HFFc6 (cell line): ENCODE data around the gene COL5A2. TPM values are rescaled to one million over a fixed set of nuclear protein-coding genes. Genes with fewer than 3 reads are reported as not detected.

Experiments
- DNase-seq: peaks from one replicate; pipeline ENCODE4 v3.0.0-alpha.2; 2018
- H3K27ac Mint-ChIP-seq: 2 replicates; pipeline ENCODE4 v1.8.0; 2020; ENCODE audit warnings: mild to moderate bottlenecking, mixed read lengths
- H3K27me3 Mint-ChIP-seq: 2 replicates; pipeline ENCODE4 v1.8.0; 2021; ENCODE audit warnings: mild to moderate bottlenecking, moderate library complexity, mixed read lengths; ENCODE audit not compliant: insufficient read depth
- H3K36me3 Mint-ChIP-seq: 2 replicates; pipeline ENCODE4 v1.8.0; 2021; ENCODE audit warnings: low read depth, mixed read lengths
- H3K4me1 Mint-ChIP-seq: 2 replicates; pipeline ENCODE4 v1.8.0; 2020; ENCODE audit warnings: low read depth, mixed read lengths
- H3K4me3 Mint-ChIP-seq: 2 replicates; pipeline ENCODE4 v1.8.0; 2020; ENCODE audit warnings: mild to moderate bottlenecking, moderate library complexity, mixed read lengths
- H3K9me3 Mint-ChIP-seq: 2 replicates; pipeline ENCODE4 v1.8.0; 2020; ENCODE audit warnings: mild to moderate bottlenecking, mixed read lengths
- microRNA-seq: library from miRNA; unstranded; fragments of <30 nt; microRNA quantifications from one replicate; pipeline ENCODE4, GENCODE V29; 2019
- total RNA-seq, 6 experiments: library from RNA; stranded (reverse); fragmentation: NEBNext Ultra II Directional; extraction: Animal tissue kit (Norgen Biotek cat#: 25700); gene quantifications; 2 replicates in 1 of 6; 3 replicates in 5 of 6; pipeline ENCODE4 v1.2.3, GENCODE V29; 2021
- TF ChIP-seq, protein P1 (sequence below): fragments of 200-600 bp; sonication (generic); IDR thresholded peaks from 2 replicates; pipeline ENCODE4 v1.5.0; 2021; ENCODE audit warnings: antibody characterized with exemption, mild to moderate bottlenecking

The COL5A2 gene
- total RNA-seq, 6 experiments from 2014 or later: 265 to 388 (median 303) TPM

DNA sequence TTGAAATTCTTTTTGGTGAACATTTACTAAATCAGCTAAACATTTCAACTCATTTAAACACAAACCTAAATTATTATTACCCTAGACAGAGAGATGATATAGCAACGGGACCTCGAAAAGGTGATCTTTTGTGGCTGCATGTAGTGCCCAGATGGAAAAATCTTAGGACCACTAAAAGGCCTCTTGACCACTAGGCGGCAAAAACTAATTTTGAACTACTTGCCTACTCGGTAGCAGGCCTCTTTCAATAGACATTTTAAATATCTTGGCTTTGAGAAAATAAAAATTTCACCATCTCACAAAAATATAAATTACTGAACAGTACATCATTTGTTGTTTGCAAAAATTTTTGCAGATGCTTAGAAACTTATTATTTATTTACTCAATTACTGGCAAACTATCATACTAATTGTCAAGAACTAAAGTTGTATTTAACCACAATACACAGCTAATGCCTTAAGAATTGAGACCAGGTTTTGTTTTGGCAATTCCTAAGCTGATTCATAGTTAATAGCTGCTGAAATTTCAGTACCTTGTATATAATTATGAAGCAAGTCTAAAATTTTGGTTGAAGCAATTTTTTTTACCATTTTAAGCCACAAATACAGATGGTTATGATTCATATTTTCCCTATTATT is 196.0 kb downstream of the COL5A2 start:
- Mint-ChIP-seq H3K4me1 (peaks cover 78% of the 10 kb centered on the region), H3K9me3 (no peaks in the 10 kb centered on the region), H3K27me3 (no peaks in the 10 kb centered on the region), H3K4me3 (peak overlapping the region; percentile 69), H3K27ac (peak overlapping the region; percentile 83), H3K36me3 (peaks cover 29% of the 10 kb centered on the region)
- DNase-seq: peak; percentile 57
- TF ChIP-seq, protein P1, sequence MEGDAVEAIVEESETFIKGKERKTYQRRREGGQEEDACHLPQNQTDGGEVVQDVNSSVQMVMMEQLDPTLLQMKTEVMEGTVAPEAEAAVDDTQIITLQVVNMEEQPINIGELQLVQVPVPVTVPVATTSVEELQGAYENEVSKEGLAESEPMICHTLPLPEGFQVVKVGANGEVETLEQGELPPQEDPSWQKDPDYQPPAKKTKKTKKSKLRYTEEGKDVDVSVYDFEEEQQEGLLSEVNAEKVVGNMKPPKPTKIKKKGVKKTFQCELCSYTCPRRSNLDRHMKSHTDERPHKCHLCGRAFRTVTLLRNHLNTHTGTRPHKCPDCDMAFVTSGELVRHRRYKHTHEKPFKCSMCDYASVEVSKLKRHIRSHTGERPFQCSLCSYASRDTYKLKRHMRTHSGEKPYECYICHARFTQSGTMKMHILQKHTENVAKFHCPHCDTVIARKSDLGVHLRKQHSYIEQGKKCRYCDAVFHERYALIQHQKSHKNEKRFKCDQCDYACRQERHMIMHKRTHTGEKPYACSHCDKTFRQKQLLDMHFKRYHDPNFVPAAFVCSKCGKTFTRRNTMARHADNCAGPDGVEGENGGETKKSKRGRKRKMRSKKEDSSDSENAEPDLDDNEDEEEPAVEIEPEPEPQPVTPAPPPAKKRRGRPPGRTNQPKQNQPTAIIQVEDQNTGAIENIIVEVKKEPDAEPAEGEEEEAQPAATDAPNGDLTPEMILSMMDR: peak; percentile 86

Small RNA genes lying within 50 kb of the gene (microRNA-seq; reads per million reads assigned to microRNA genes)
- gene MIR3129 (19.3 reads per million, percentile 25 among the genes with 10 or more reads in this experiment), gene MIR3606 (not detected)

Other genes starting within 250 kb of the COL5A2 start
- gene COL3A1, start 205.4 kb downstream of the COL5A2 start, total RNA-seq: 100 to 1,000 TPM; 348 to 594 (median 356) TPM